BE2C (cell line): ENCODE data around the gene DCLRE1A.

ENCODE experiments used
- DNase-seq: peaks from one replicate; pipeline ENCODE4 v3.0.0-alpha.2; 2020
- H3K27me3 ChIP-seq: fragments of 250-450 bp; sonication (Bioruptor Pico); 2 replicates; pipeline ENCODE4 v1.5.1; 2020; ENCODE audit warnings: mild to moderate bottlenecking
- H3K36me3 ChIP-seq: fragments of 250-450 bp; sonication (Bioruptor Pico); 2 replicates; pipeline ENCODE4 v1.5.1; 2020; ENCODE audit warnings: mild to moderate bottlenecking
- H3K4me1 ChIP-seq: fragments of 250-450 bp; sonication (Bioruptor Pico); 2 replicates; pipeline ENCODE4 v1.5.1; 2020
- H3K4me3 ChIP-seq: 2 replicates; pipeline ENCODE4 v1.5.1; 2011; ENCODE audit warnings: low read depth, low read length
- H3K9me3 ChIP-seq: fragments of 250-450 bp; sonication (Bioruptor Pico); 2 replicates; pipeline ENCODE4 v1.5.1; 2020
- TF ChIP-seq, protein P1 (sequence below): IDR thresholded peaks from 2 replicates; pipeline ENCODE4 v1.5.1; 2012; ENCODE audit warnings: mild to moderate bottlenecking, low read depth, low read length

Gene DCLRE1A

DNA sequence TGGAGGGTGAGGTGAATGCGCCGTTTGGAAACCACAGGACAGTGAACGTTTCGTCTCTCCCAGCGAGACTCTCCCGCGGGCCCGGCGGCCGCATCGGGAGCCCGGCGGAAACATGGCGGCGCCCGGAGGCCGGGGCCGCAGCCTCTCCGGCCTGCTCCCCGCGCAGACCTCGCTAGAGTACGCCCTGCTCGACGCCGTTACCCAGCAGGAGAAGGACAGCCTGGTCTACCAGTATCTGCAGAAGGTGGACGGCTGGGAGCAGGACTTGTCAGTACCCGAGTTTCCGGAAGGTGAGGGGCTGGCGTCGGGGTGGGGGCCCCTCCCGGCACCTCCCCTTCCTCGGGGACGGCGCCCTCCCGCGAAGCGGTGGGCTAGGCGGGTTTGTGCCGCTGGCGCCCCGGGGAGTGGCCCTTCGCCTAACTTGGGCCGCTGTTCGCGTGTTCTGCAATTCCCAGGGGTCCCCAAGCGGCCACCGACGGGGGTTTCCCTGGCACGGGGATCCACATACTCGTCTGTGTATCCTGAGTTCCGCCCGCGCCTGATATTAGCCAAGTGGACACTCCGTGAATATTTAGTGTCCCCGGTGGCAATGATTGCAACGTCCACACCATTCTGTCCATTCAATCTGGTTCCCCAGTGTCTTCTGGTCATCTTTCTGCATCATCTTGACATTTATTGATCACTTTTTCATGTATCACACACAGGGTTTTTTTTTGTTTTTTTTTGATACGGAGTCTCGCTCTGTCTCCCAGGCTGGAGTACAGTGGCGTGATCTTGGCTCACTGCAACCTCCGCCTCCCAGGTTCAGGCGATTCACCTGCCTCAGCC lies 1.1 kb upstream of the DCLRE1A start:
- peak; percentile 66 for DNase-seq
- H3K4me1 ChIP-seq = no peaks in the 10 kb centered on the region

DNA sequence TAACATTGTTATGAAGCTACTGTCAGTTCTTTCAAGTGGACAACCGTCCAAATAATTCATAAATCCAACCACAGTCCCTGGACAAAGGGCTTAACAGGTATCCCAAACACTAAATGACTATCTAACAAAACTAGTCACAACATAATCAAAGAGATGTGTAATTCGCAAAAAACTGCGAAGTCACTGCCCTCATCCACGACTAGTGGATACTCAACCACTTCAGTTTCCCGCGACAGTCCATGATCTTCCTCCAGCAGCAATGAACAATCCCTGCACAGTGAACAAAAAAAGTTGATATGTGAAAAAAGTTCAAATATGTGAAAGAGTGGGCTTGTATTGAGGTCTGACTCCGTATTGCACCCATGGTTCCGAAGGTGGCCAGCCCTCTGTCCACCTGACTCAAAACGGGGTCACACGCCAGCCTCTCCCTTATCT lies 287 bp downstream of the DCLRE1A start:
- H3K4me1 ChIP-seq = no peaks in the 10 kb centered on the region
- TF ChIP-seq, protein P1, sequence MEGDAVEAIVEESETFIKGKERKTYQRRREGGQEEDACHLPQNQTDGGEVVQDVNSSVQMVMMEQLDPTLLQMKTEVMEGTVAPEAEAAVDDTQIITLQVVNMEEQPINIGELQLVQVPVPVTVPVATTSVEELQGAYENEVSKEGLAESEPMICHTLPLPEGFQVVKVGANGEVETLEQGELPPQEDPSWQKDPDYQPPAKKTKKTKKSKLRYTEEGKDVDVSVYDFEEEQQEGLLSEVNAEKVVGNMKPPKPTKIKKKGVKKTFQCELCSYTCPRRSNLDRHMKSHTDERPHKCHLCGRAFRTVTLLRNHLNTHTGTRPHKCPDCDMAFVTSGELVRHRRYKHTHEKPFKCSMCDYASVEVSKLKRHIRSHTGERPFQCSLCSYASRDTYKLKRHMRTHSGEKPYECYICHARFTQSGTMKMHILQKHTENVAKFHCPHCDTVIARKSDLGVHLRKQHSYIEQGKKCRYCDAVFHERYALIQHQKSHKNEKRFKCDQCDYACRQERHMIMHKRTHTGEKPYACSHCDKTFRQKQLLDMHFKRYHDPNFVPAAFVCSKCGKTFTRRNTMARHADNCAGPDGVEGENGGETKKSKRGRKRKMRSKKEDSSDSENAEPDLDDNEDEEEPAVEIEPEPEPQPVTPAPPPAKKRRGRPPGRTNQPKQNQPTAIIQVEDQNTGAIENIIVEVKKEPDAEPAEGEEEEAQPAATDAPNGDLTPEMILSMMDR = no peak
- H3K4me3 ChIP-seq = peak overlapping the region; percentile 89
- peaks cover 4% of the 10 kb centered on the region; the same call in 1 of the 2 replicates for H3K36me3 ChIP-seq
- no peaks in the 10 kb centered on the region for H3K27me3 ChIP-seq
- no peak for DNase-seq
- H3K9me3 ChIP-seq = no peaks in the 10 kb centered on the region

More for the DNA sequence above, 1.1 kb upstream of the DCLRE1A start:
- Histone ChIP-seq H3K9me3 (no peaks in the 10 kb centered on the region), H3K4me3 (peak overlapping the region; percentile 89), H3K27me3 (no peaks in the 10 kb centered on the region), H3K36me3 (peaks cover 12% of the 10 kb centered on the region; the same call in 1 of the 2 replicates)
- TF ChIP-seq, protein P1 = no peak

DNA sequence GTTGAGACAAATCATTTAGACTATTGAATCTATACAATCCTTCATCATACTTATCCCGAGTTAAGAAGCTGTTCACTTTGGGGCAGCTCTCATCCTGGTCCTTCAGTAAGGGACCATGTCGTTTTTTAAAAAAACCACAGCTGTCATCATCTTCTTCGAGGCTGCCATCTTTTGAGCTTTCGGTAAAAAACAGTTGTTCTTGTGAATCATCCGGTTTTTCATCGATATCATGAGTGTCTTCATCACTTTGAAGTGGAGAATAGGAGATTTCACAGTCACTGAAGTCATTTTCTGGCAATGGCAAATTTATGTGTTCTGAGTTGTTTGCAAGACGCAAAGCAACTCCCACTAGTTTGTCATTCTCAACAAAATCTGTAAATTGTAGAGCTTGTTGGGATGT lies 3.9 kb downstream of the DCLRE1A start:
- Histone ChIP-seq H3K4me1 (no peaks in the 10 kb centered on the region), H3K4me3 (no peak overlapping the region)

DNA sequence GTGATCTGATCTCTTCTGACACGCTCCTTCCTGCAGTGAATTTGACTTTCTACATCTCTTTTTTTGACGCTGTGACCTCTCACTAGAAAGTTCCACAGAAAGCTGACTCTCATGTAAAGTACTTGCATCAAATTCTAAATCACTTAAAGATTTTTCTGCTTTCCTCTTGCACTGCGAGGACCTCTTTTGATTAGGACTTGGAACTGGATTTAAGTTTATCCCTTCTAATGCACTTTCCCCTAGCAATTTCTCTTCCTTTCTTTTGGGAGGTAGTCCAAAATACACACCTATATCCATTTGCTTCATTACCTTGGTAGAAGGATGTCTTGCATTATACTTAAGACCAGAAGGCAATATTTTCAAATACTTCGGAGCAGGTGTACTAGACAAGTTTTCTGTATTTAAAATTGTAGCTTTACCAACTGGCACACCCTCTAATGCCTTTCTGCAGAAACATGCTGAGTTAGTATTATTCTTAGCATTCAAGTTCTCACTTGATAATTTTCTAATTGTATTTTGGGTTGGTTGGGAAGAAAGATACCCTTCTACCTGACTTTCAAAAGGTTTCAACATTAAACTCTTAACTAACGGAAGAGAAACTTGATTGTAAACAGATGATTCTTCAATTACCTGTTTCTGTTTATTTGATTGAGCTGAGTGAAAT lies 4.6 kb downstream of the DCLRE1A start:
- no peaks in the 10 kb centered on the region for H3K9me3 ChIP-seq
- TF ChIP-seq, protein P1 = no peak
- H3K27me3 ChIP-seq = no peaks in the 10 kb centered on the region
- H3K4me1 ChIP-seq = no peaks in the 10 kb centered on the region
- H3K36me3 ChIP-seq = peaks cover 4% of the 10 kb centered on the region; the same call in 1 of the 2 replicates
- no peak for DNase-seq
- no peak overlapping the region for H3K4me3 ChIP-seq

More for the DNA sequence above, 3.9 kb downstream of the DCLRE1A start:
- no peaks in the 10 kb centered on the region for H3K27me3 ChIP-seq
- peaks cover 7% of the 10 kb centered on the region; the same call in 1 of the 2 replicates for H3K36me3 ChIP-seq
- TF ChIP-seq, protein P1 = no peak
- DNase-seq = no peak
- H3K9me3 ChIP-seq = no peaks in the 10 kb centered on the region

DNA sequence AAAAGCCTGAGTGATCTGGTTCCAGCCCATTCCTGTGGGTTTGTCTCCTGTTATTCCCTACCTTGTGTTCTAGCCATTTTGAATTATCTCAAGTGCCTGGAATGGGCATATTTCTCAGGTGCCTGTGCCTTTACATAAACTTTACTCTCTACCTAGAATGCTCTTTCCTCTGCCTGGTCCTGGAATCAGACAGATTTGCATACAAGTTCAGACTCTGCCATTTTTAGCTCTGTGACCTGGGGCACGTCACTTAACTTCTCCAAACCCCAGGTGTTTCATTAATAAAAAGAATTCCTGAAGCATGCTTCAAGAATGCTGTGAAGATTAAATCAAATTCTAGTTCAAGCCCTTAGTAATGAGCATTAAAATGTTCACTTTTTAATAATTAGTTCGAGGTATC lies 7.8 kb downstream of the DCLRE1A start:
- no peak overlapping the region for H3K4me3 ChIP-seq
- no peaks in the 10 kb centered on the region for H3K27me3 ChIP-seq
- H3K4me1 ChIP-seq = no peaks in the 10 kb centered on the region
- TF ChIP-seq, protein P1 = no peak
- no peak for DNase-seq
- peaks cover 8% of the 10 kb centered on the region for H3K36me3 ChIP-seq
- no peaks in the 10 kb centered on the region for H3K9me3 ChIP-seq
